ENCODE results near the gene HLCS.

Gene HLCS

DNA sequence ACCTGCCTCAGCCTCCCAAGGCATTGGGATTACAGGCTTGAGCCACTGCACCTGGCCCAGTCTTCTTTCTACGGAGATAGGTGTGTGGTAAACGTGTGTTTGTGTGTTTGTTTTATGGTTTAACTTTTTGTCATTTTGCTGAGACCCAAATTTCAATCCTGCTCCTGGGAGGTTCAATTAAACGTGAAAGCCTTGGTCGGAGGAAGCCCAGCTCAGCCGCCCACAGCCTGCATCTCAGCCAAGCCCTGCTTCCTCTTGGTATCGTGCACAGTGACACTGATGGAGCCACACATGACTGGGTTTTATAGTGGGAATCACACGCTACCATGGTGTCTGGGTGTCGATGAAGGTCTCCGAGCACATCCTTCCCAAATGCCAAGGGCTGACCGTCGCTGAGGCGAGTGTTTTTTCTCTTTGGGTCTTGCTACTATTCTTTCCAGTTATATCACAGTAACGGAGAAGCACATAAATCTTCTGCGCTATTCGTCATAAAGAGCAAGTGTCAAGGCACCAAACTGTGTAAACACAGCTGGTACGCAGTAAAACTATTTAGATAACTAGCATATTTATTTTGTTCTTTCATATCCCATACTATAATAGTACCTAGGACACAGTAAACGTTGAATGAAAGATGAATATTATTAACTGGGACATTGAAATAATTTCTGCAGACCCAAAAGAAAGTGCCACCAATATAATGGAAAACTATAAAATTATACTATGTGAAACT is 39.3 kb downstream of the HLCS start:
- H3K4me3 ChIP-seq (ENCODE audit: low read length), result no peak overlapping the region
- H3K9ac ChIP-seq (ENCODE audit: low read depth, low read length), result no peak overlapping the region
- WGBS, result 94% methylated on average over 16 of the region's 17 CpGs

DNA sequence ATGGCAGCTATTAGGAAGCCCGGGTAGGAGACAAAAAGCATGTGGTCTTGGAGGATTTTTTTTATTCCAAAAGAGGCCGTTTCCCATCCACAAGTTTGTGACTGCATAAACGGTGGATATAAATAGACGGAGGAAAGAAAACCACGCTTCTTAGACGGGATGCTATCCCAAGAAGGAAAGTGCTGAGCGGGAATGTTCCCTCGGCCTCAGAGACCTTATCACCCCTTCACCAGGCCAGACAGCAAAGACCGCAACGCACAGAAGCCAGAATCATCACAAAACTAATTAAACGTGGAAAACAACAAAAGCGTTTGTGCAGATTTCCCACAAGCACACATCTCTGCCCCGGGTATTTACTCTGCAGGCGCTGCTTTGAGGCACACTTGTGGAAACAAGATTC is 43.2 kb downstream of the HLCS start:
- Histone ChIP-seq H3K27me3 (ENCODE audit: insufficient read depth, low read length) (no peaks in the 10 kb centered on the region), H3K9me3 (ENCODE audit: insufficient read depth, low read depth, low read length) (no peaks in the 10 kb centered on the region), H3K36me3 (ENCODE audit: insufficient read depth, low read length) (no peaks in the 10 kb centered on the region), H3K4me1 (ENCODE audit: insufficient read depth, low read length) (no peaks in the 10 kb centered on the region), H3K27ac (ENCODE audit: low read depth, low read length) (no peak overlapping the region), H3K9ac (ENCODE audit: low read depth, low read length) (no peak overlapping the region), H3K4me3 (ENCODE audit: low read length) (no peak overlapping the region)
- WGBS, result 91% methylated on average over 14 of the region's 14 CpGs

More for the DNA sequence above, 39.3 kb downstream of the HLCS start:
- Histone ChIP-seq H3K27me3 (ENCODE audit: insufficient read depth, low read length) (no peaks in the 10 kb centered on the region), H3K36me3 (ENCODE audit: insufficient read depth, low read length) (no peaks in the 10 kb centered on the region), H3K4me1 (ENCODE audit: insufficient read depth, low read length) (no peaks in the 10 kb centered on the region), H3K9me3 (ENCODE audit: insufficient read depth, low read depth, low read length) (no peaks in the 10 kb centered on the region), H3K27ac (ENCODE audit: low read depth, low read length) (no peak overlapping the region)

DNA sequence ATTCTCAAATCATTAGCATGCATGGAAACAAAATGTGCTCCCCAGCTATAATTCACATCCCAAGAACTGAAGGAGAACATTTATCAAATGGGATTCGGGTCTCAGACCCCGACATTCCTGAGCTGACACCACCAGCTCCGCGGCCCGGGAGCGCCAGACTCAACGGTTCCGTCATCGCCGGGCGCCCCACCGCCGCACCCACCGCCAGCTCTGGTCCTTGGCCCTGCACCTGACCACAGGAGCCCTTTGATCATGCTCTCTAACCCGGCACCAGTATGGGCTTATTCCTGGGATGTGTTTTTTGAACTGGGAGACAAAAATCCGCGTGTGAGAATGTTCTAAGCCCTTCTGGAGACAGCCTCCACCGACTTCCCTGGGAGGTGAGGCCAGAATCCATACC is 43.6 kb downstream of the HLCS start:
- Histone ChIP-seq H3K36me3 (ENCODE audit: insufficient read depth, low read length) (no peaks in the 10 kb centered on the region), H3K9me3 (ENCODE audit: insufficient read depth, low read depth, low read length) (no peaks in the 10 kb centered on the region), H3K4me1 (ENCODE audit: insufficient read depth, low read length) (peaks cover 4% of the 10 kb centered on the region; the same call in 1 of the 2 replicates), H3K27ac (ENCODE audit: low read depth, low read length) (no peak overlapping the region), H3K27me3 (ENCODE audit: insufficient read depth, low read length) (no peaks in the 10 kb centered on the region), H3K9ac (ENCODE audit: low read depth, low read length) (no peak overlapping the region), H3K4me3 (ENCODE audit: low read length) (no peak overlapping the region)
- WGBS, result 93% methylated on average over 18 of the region's 18 CpGs

DNA sequence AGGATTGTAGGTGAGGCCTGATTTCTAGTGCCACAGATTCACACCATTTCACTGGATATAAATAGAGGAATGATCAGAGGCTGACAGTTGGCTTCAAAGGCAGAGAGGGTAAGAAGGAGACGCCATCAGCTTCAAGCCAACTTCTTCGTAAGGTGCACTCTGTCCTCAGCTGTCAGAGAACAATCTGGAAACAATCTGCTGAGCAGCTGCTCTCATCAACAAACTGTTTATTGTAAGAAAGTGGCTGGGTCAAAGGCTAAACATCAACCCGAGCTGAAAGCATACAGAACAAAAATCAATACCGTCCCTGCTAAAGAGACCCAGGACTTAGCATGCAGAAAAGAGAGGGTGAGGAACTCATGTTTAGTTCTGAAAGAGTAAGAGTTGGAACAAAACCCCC is 48.2 kb downstream of the HLCS start:
- Histone ChIP-seq H3K9ac (ENCODE audit: low read depth, low read length) (no peak overlapping the region), H3K27me3 (ENCODE audit: insufficient read depth, low read length) (no peaks in the 10 kb centered on the region), H3K4me1 (ENCODE audit: insufficient read depth, low read length) (peaks cover 23% of the 10 kb centered on the region), H3K9me3 (ENCODE audit: insufficient read depth, low read depth, low read length) (no peaks in the 10 kb centered on the region), H3K27ac (ENCODE audit: low read depth, low read length) (no peak overlapping the region), H3K36me3 (ENCODE audit: insufficient read depth, low read length) (no peaks in the 10 kb centered on the region), H3K4me3 (ENCODE audit: low read length) (no peak overlapping the region)
- whole genome bisulfite sequencing, result 92% methylated on average over 4 of the region's 4 CpGs

DNA sequence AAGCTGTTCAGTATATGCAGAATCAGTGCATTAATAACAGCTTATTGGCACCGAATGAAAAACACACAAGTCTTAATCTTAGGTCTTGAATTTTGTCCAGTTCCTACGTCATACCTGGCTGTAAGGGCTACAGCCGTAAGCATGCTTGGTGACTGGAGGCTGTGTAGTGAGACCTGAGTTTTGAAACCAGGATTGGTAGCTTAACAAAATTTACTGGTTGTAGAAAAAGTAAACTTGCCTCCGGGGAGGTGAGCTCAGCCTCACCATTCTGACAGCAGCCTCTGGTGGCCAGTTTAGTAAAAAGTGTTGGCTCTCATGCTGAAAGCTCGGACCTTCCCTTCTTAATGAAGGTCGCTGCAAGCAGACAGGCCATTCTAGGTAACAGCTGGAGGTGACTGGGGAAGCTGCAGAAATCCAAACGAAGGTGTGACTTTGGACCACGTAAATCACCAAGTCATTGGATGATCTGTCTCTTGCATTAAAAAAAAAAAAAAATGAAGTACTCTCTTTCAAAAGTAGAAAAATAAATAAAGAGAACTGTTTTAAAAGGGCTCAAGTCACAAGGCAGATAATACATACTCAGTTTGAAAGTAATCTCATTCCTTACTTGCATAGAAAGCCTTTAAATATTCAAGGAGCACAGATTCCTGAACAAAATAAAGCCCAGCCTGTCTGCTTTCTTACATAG is 48.9 kb downstream of the HLCS start:
- no peak overlapping the region; the same call in 1 of the 2 replicates for H3K27ac ChIP-seq (ENCODE audit: low read depth, low read length)
- WGBS, result 39% methylated on average over 8 of the region's 8 CpGs
- H3K36me3 ChIP-seq (ENCODE audit: insufficient read depth, low read length), result no peaks in the 10 kb centered on the region
- H3K4me3 ChIP-seq (ENCODE audit: low read length), result no peak overlapping the region
- no peak overlapping the region for H3K9ac ChIP-seq (ENCODE audit: low read depth, low read length)
- no peaks in the 10 kb centered on the region for H3K9me3 ChIP-seq (ENCODE audit: insufficient read depth, low read depth, low read length)
- H3K4me1 ChIP-seq (ENCODE audit: insufficient read depth, low read length), result peaks cover 23% of the 10 kb centered on the region
- no peaks in the 10 kb centered on the region for H3K27me3 ChIP-seq (ENCODE audit: insufficient read depth, low read length)

DNA sequence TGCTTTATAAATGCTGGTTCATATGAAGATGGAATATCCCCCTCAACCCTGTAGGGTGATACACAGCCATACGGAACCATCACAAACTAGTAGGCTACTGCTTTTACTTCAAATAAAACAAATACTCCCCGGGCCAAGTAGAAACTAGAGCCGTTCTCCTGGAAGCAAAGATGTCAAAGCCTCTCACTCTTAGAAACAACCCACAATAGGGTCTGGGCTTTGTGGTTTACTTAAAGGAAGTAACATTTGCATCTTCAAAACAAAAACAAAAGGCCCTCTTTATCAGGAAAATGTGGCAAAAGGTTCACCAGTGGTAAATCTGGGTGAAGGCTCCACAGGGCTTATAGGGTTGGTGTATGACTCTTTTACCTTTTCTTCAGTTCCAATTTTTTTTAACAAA is 49.8 kb downstream of the HLCS start:
- Histone ChIP-seq H3K27me3 (ENCODE audit: insufficient read depth, low read length) (no peaks in the 10 kb centered on the region), H3K27ac (ENCODE audit: low read depth, low read length) (no peak overlapping the region; the same call in 1 of the 2 replicates), H3K36me3 (ENCODE audit: insufficient read depth, low read length) (no peaks in the 10 kb centered on the region), H3K9me3 (ENCODE audit: insufficient read depth, low read depth, low read length) (no peaks in the 10 kb centered on the region), H3K4me1 (ENCODE audit: insufficient read depth, low read length) (peaks cover 23% of the 10 kb centered on the region), H3K9ac (ENCODE audit: low read depth, low read length) (no peak overlapping the region), H3K4me3 (ENCODE audit: low read length) (no peak overlapping the region)
- WGBS, result 51% methylated on average over 3 of the region's 3 CpGs

DNA sequence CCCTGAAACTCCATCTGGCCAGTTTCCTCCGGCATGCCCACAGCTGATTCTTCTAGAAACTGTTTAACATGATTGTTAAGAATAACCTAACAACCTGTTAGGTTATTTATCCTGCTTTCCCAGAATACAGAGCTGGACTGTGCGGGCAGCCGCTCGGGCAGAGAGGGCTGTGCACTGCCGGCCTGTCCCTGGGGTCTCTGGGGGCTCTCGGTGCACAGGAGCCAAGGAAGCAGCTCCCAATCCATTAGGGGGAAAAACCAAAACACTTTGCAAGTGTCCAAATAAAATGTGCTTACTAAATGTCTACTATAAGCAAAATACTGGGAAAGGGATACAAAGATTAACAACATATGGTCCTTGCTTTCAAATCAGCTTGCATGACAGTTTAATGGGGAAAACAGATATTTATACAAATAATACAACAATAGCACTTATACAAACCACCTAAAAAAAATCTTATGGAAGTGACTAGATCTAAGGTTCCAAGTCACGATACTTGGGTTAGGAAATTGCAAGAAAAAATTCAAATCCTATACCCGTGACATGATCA is 50.7 kb downstream of the HLCS start:
- Histone ChIP-seq H3K9ac (ENCODE audit: low read depth, low read length) (no peak overlapping the region), H3K27me3 (ENCODE audit: insufficient read depth, low read length) (no peaks in the 10 kb centered on the region), H3K27ac (ENCODE audit: low read depth, low read length) (no peak overlapping the region), H3K36me3 (ENCODE audit: insufficient read depth, low read length) (no peaks in the 10 kb centered on the region), H3K9me3 (ENCODE audit: insufficient read depth, low read depth, low read length) (no peaks in the 10 kb centered on the region), H3K4me1 (ENCODE audit: insufficient read depth, low read length) (peaks cover 23% of the 10 kb centered on the region), H3K4me3 (ENCODE audit: low read length) (no peak overlapping the region)
- 93% methylated on average over 8 of the region's 8 CpGs for WGBS

DNA sequence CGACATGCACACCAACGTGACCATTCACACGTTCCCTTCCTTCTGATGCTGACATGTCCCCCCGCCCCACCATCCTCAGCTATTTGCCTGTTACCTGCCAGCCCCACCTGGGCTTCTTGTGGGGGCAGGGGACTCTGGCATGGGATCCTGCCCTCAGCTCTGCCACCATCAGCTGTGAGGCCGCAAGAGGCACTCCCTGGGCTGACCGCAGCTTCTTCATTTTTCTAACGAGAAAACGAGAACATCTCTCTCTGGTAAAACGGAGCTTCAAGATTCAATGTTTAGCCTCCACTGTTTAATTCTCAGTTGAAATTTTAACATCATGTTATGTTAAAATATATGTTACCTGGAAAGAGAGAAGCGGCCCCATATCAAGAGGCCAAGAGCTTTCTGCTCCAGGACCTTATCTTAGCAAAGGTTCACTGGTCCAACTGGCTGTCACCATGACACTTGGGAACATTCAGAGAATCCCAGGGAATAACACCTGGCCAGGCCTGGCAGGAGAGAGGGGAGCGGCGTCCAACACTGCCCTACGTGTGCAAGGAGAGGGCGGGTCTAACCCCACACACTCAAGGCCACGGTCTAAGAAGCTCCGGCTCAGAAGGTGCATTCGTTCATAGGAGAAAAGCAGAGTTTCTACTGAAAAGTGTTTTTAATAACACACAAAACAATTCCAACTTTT is 51.3 kb downstream of the HLCS start:
- H3K36me3 ChIP-seq (ENCODE audit: insufficient read depth, low read length), result no peaks in the 10 kb centered on the region
- no peak overlapping the region for H3K9ac ChIP-seq (ENCODE audit: low read depth, low read length)
- 94% methylated on average over 17 of the region's 17 CpGs for WGBS
- no peak overlapping the region for H3K27ac ChIP-seq (ENCODE audit: low read depth, low read length)
- H3K4me1 ChIP-seq (ENCODE audit: insufficient read depth, low read length), result peaks cover 23% of the 10 kb centered on the region
- H3K9me3 ChIP-seq (ENCODE audit: insufficient read depth, low read depth, low read length), result no peaks in the 10 kb centered on the region
- no peaks in the 10 kb centered on the region for H3K27me3 ChIP-seq (ENCODE audit: insufficient read depth, low read length)
- H3K4me3 ChIP-seq (ENCODE audit: low read length), result no peak overlapping the region

DNA sequence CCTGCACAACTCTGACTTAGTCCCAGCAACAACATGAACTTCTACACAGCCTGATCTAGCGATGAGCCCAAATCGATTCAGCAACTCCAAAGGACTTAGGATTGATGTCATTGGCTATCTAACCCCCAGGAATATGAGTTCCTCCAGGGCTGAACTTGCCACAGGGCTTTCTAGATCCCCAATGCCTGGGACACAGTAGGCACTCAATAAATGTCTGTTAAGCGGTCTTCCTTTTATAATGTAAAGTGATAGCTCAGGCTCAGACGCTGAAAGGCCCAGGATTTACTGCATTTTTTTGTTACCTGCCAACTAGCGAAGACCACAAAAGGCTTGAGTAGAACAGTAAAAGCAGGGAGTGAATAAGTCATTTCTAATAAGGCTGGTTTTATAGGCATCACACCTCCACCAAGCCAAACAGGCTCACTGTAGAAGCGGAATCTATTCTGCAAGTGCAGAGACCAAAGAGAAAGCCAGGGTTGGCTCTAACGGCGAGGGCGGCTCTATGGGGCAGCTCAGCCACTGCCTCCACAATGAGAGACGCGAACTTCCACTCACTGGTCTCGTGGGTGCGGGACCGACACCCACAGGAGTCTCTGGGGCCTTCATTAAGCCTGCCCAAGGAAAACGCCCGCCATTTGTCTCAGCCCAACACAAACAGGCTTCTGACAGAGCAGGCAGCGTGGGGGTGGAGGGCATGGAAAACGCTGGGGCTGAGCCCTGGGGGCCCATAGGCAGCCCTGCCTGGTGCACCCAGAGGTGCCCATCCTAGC is 52.0 kb downstream of the HLCS start:
- Histone ChIP-seq H3K9ac (ENCODE audit: low read depth, low read length) (no peak overlapping the region), H3K36me3 (ENCODE audit: insufficient read depth, low read length) (no peaks in the 10 kb centered on the region), H3K9me3 (ENCODE audit: insufficient read depth, low read depth, low read length) (no peaks in the 10 kb centered on the region), H3K4me1 (ENCODE audit: insufficient read depth, low read length) (peaks cover 23% of the 10 kb centered on the region), H3K4me3 (ENCODE audit: low read length) (no peak overlapping the region), H3K27ac (ENCODE audit: low read depth, low read length) (no peak overlapping the region), H3K27me3 (ENCODE audit: insufficient read depth, low read length) (no peaks in the 10 kb centered on the region)
- WGBS, result 80% methylated on average over 18 of the region's 18 CpGs

DNA sequence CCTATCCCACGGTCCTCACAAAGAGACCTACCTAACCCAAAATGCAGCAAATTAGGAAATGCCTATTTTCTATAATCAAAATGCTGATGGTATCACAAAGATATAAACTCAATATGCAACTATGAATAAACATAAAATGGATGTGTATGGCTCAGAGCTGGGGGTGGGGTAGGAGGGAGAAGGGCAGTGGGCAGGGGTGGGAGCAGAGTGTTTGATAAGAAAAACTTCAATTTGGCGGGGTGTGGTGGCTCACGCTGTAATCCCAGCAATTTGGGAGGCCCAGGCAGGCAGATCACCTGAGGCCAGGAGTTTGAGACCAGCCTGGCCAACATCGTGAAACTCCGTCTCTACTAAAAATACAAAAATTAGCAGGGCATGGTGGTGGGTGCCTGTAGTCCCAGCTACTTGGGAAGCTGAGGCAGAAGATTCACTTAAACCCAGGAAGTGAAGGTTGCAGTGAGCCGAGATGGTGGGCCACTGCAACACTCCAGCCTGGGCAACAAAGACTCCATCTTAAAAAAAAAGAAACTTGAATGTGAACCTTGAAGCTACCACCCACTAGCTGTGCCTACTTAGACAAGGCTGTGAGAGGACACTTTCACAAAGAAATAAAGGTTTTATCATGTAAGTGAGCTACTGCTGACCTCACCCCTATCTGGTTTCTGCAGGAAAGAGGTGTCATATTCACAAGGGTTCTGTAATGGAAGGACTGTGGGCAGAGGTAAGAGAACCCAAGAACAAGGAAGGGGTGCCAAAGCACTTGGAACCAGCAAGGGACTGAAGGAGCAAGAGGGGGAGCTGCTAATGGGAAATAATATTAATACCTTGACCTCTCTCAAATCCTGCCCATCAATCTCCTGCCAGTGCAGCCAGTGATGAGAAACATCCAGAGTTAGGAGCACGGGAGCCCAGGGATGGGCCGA is 53.0 kb downstream of the HLCS start:
- no peaks in the 10 kb centered on the region for H3K27me3 ChIP-seq (ENCODE audit: insufficient read depth, low read length)
- WGBS, result 95% methylated on average over 8 of the region's 8 CpGs
- no peaks in the 10 kb centered on the region for H3K9me3 ChIP-seq (ENCODE audit: insufficient read depth, low read depth, low read length)
- H3K27ac ChIP-seq (ENCODE audit: low read depth, low read length), result no peak overlapping the region
- H3K4me1 ChIP-seq (ENCODE audit: insufficient read depth, low read length), result peaks cover 23% of the 10 kb centered on the region
- no peak overlapping the region for H3K4me3 ChIP-seq (ENCODE audit: low read length)
- no peaks in the 10 kb centered on the region for H3K36me3 ChIP-seq (ENCODE audit: insufficient read depth, low read length)
- H3K9ac ChIP-seq (ENCODE audit: low read depth, low read length), result no peak overlapping the region
